GM23338 (cell line): ENCODE measurements around the gene ZNFX1. TPM values are rescaled to one million over a fixed set of nuclear protein-coding genes. Genes with fewer than 3 reads are reported as not detected.

ENCODE experiments used
- ATAC-seq: fragments of 200-7000 bp; cut with Tn5 transposase; 3 replicates; pipeline ENCODE4 v1.9.1; 2020
- DNase-seq: peaks from one replicate; pipeline ENCODE4 v3.0.0-alpha.2; 2015; ENCODE audit warnings: low spot score
- H2AFZ ChIP-seq: fragments of 200-600 bp; sonication (generic); 2 replicates; pipeline ENCODE4 v1.8.0; 2016; ENCODE audit warnings: antibody characterized with exemption, mild to moderate bottlenecking, moderate library complexity
- H3F3A ChIP-seq: fragments of 200-600 bp; sonication (generic); replicated peaks from 2 replicates; pipeline ENCODE4 v1.8.0; 2017; ENCODE audit warnings: antibody characterized with exemption, mixed run types, low read depth
- H3K27ac ChIP-seq: fragments of 200-600 bp; sonication (generic); 2 replicates; pipeline ENCODE4 v1.6.1; 2016; ENCODE audit warnings: low read depth
- H3K27me3 ChIP-seq: fragments of 200-600 bp; sonication (generic); 2 replicates; pipeline ENCODE4 v1.8.0; 2016; ENCODE audit warnings: mild to moderate bottlenecking, mixed run types, moderate library complexity; ENCODE audit not compliant: insufficient read depth
- H3K36me3 ChIP-seq: fragments of 200-600 bp; sonication (generic); 2 replicates; pipeline ENCODE4 v1.8.0; 2016; ENCODE audit warnings: mild to moderate bottlenecking; ENCODE audit not compliant: insufficient read depth
- H3K4me1 ChIP-seq: fragments of 200-600 bp; sonication (generic); 2 replicates; pipeline ENCODE4 v1.8.0; 2016; ENCODE audit warnings: mild to moderate bottlenecking, moderate library complexity; ENCODE audit not compliant: insufficient read depth
- H3K4me2 ChIP-seq: fragments of 200-600 bp; sonication (generic); 2 replicates; pipeline ENCODE4 v1.7.1; 2017; ENCODE audit warnings: mixed run types
- H3K4me3 ChIP-seq: fragments of 200-600 bp; sonication (generic); 2 replicates; pipeline ENCODE4 v1.6.1; 2016; ENCODE audit warnings: mixed run types
- H3K79me2 ChIP-seq: fragments of 200-600 bp; sonication (generic); replicated peaks from 2 replicates; pipeline ENCODE4 v1.8.0; 2017; ENCODE audit warnings: mild to moderate bottlenecking; ENCODE audit not compliant: insufficient read depth
- H3K9me2 ChIP-seq: fragments of 200-600 bp; sonication (generic); 2 replicates; pipeline ENCODE4 v1.8.0; 2017; ENCODE audit not compliant: insufficient read depth
- H4K20me1 ChIP-seq: fragments of 200-600 bp; sonication (generic); replicated peaks from 2 replicates; pipeline ENCODE4 v1.8.0; 2017; ENCODE audit warnings: mild to moderate bottlenecking; ENCODE audit not compliant: insufficient read depth
- H3K27ac Mint-ChIP-seq: 2 replicates; pipeline ENCODE4 v1.8.0; 2020; ENCODE audit warnings: inconsistent platforms, mild to moderate bottlenecking, moderate library complexity, mixed read lengths
- H3K27me3 Mint-ChIP-seq: 3 replicates; pipeline ENCODE4 v1.8.0; 2022; ENCODE audit warnings: low read depth, mild to moderate bottlenecking, moderate library complexity, mixed read lengths, inconsistent platforms; ENCODE audit not compliant: insufficient read depth, poor library complexity
- H3K36me3 Mint-ChIP-seq: 3 replicates; pipeline ENCODE4 v1.8.0; 2021; ENCODE audit warnings: low read depth, mild to moderate bottlenecking, inconsistent platforms, moderate library complexity, mixed read lengths
- H3K4me1 Mint-ChIP-seq: 3 replicates; pipeline ENCODE4 v1.8.0; 2020; ENCODE audit warnings: mild to moderate bottlenecking, inconsistent platforms, mixed read lengths
- H3K4me3 Mint-ChIP-seq: 3 replicates; pipeline ENCODE4 v1.8.0; 2021; ENCODE audit warnings: moderate library complexity, mild to moderate bottlenecking, inconsistent platforms, mixed read lengths
- H3K9me3 Mint-ChIP-seq: 3 replicates; pipeline ENCODE4 v1.8.0; 2020; ENCODE audit warnings: moderate library complexity, mild to moderate bottlenecking, inconsistent platforms, mixed read lengths
- CREB1 ChIP-seq: fragments of 250-450 bp; sonication (Bioruptor Pico); IDR thresholded peaks from 2 replicates; pipeline ENCODE4 v1.5.0; 2020; ENCODE audit warnings: low read depth, mild to moderate bottlenecking, moderate library complexity
- CTCF ChIP-seq, 2 experiments: fragments of 200-600 bp in 1 of 2; sonication (generic) in 1 of 2; conservative IDR thresholded peaks; 2 replicates each; pipeline versions ENCODE4 v1.5.1 to v1.6.1; 2016 to 2017; ENCODE audit warnings: antibody characterized with exemption in 2 of 2, low read depth in 2 of 2, mild to moderate bottlenecking in 2 of 2, moderate library complexity in 1 of 2
- ETS1 ChIP-seq: IDR thresholded peaks from 2 replicates; pipeline ENCODE4 v1.6.1; 2016; ENCODE audit warnings: antibody characterized with exemption
- EZH2 ChIP-seq: fragments of 200-600 bp; sonication (generic); IDR thresholded peaks from one replicate; pipeline ENCODE4 v1.8.0; 2017; ENCODE audit warnings: antibody characterized with exemption, mild to moderate bottlenecking, low read depth; ENCODE audit not compliant: unreplicated experiment
- EZH2phosphoT487 ChIP-seq: fragments of 200-600 bp; sonication (generic); IDR thresholded peaks from one replicate; pipeline ENCODE4 v1.8.1; 2018; ENCODE audit warnings: antibody characterized with exemption; ENCODE audit not compliant: unreplicated experiment
- JUNB ChIP-seq: IDR thresholded peaks from one replicate; pipeline ENCODE4 v1.6.1; 2016; ENCODE audit warnings: antibody characterized with exemption; ENCODE audit not compliant: unreplicated experiment
- POLR2AphosphoS5 ChIP-seq: IDR thresholded peaks from 2 replicates; pipeline ENCODE4 v1.6.1; 2016; ENCODE audit warnings: antibody characterized with exemption, low read depth
- REST ChIP-seq: IDR thresholded peaks from one replicate; pipeline ENCODE4 v1.6.1; 2018; ENCODE audit warnings: antibody characterized with exemption; ENCODE audit not compliant: unreplicated experiment
- ZNF331 ChIP-seq: fragments of 250-450 bp; sonication (Bioruptor Pico); IDR thresholded peaks from 2 replicates; pipeline ENCODE4 v1.5.0; 2020; ENCODE audit warnings: low read depth, mild to moderate bottlenecking, moderate library complexity
- ZNF462 ChIP-seq: fragments of 250-450 bp; sonication (Bioruptor Pico); IDR thresholded peaks from 2 replicates; pipeline ENCODE4 v1.5.0; 2020; ENCODE audit warnings: mild to moderate bottlenecking, moderate library complexity
- polyA plus RNA-seq: library from polyadenylated mRNA; unstranded; fragments of >200 nt; fragmentation: Nextera tagmentation; extraction: Ambion mirVana; gene quantifications from 2 replicates; pipeline ENCODE4 v1.2.1, GENCODE V29; 2016
- total RNA-seq: library from RNA; depleted of rRNA; stranded (reverse); fragments of >200 nt; shearing (Covaris generic); gene quantifications from 2 replicates; pipeline ENCODE4 v1.2.3, GENCODE V29; 2014

Gene ZNFX1
- total and polyA plus RNA-seq, 2 experiments from 2014 or later, result 6.1 to 12.1 TPM

GRCh38 chr20:49288250-49288751 lies 10.4 kb upstream of the ZNFX1 start:
- Histone ChIP-seq H3K36me3 (peaks cover 64% of the 10 kb centered on the region), H3K4me3 (no peak overlapping the region), H4K20me1 (peaks cover 45% of the 10 kb centered on the region), H3K9me2 (no peaks in the 10 kb centered on the region), H3F3A (peaks cover 92% of the 10 kb centered on the region), H3K4me1 (peaks cover 33% of the 10 kb centered on the region), H2AFZ (no peak overlapping the region), H3K27ac (peak overlapping the region; percentile 93), H3K4me2 (no peak overlapping the region), H3K27me3 (no peaks in the 10 kb centered on the region), H3K79me2 (peaks cover 44% of the 10 kb centered on the region)
- Mint-ChIP-seq H3K27ac (peak overlapping the region; percentile 83), H3K4me3 (0 out of 3 replicates have a peak overlapping the region, but pooled peaks have one; percentile 100), H3K9me3 (peaks cover 28% of the 10 kb centered on the region), H3K27me3 (peaks cover 57% of the 10 kb centered on the region), H3K4me1 (peaks cover 65% of the 10 kb centered on the region), H3K36me3 (peaks cover 92% of the 10 kb centered on the region)
- no peak for ATAC-seq
- TF ChIP-seq ZNF331 (no peak), EZH2 (no peak), REST (no peak), POLR2AphosphoS5 (no peak), EZH2phosphoT487 (no peak), ETS1 (no peak), CREB1 (CRISPR knock-in tag) (no peak), CTCF (conservative IDR thresholded peaks at IDR 0.05; ENCODE audit: low read depth in 2 of 2) (no peak), JUNB (no peak), ZNF462 (no peak)
- DNase-seq, result no peak
